ENCODE results near the gene PRRC2C. TPM values are rescaled to one million over a fixed set of nuclear protein-coding genes. Genes with fewer than 3 reads are reported as not detected.
"Not testable (repeated sequence)": the region's sequence is repeated elsewhere in the genome, so short reads cannot be mapped to it uniquely, and the experiment has no call there.

PRRC2C gene
- total RNA-seq, 1 experiment from 2014 or later = 27.6 TPM

GRCh38 chr1:171611306-171611705, 126.0 kb downstream of the PRRC2C start:
- in situ Hi-C loops (cut with HindIII; ENCODE audit: low pct_unique_long_range_greater_than_20kb, low sequenced_read_pairs) = no loop called here
- no peak for DNase-seq (ENCODE audit: low read depth)

GRCh38 chr1:171613282-171613681, 128.0 kb downstream of the PRRC2C start:
- in situ Hi-C loops (cut with HindIII; ENCODE audit: low pct_unique_long_range_greater_than_20kb, low sequenced_read_pairs) = no loop called here
- no peak for DNase-seq (ENCODE audit: low read depth)

- in situ Hi-C loops (cut with HindIII; ENCODE audit: low pct_unique_long_range_greater_than_20kb, low sequenced_read_pairs); DNase-seq (ENCODE audit: low read depth): not testable (repeated sequence)
Measured at GRCh38 chr1:171615122-171615906, 130.0 kb downstream of the PRRC2C start.

GRCh38 chr1:171616586-171616985, 131.3 kb downstream of the PRRC2C start:
- in situ Hi-C loops (cut with HindIII; ENCODE audit: low pct_unique_long_range_greater_than_20kb, low sequenced_read_pairs) = no loop called here
- DNase-seq (ENCODE audit: low read depth) = no peak

GRCh38 chr1:171622152-171622462, 136.8 kb downstream of the PRRC2C start, which contains the start of gene MYOCOS:
Gene MYOCOS, plus strand, starts transcription at chr1:171622243. Its CDS starts 1,641 bp downstream, at chr1:171623884.
- no peak for DNase-seq (ENCODE audit: low read depth)
- in situ Hi-C loops (cut with HindIII; ENCODE audit: low pct_unique_long_range_greater_than_20kb, low sequenced_read_pairs) = no loop called here

GRCh38 chr1:171623651-171624331, 138.5 kb downstream of the PRRC2C start:
- in situ Hi-C loops (cut with HindIII; ENCODE audit: low pct_unique_long_range_greater_than_20kb, low sequenced_read_pairs) = no loop called here
- DNase-seq (ENCODE audit: low read depth) = no peak

- no peak for DNase-seq (ENCODE audit: low read depth)
- in situ Hi-C loops (cut with HindIII; ENCODE audit: low pct_unique_long_range_greater_than_20kb, low sequenced_read_pairs) = loop anchor here (25.0 kb wide), 1 partner anchor 362 kb away; no protein-coding TSS in a partner anchor
Measured at GRCh38 chr1:171625225-171625624, 139.9 kb downstream of the PRRC2C start.

- in situ Hi-C loops (cut with HindIII; ENCODE audit: low pct_unique_long_range_greater_than_20kb, low sequenced_read_pairs) = loop anchor here (25.0 kb wide), 1 partner anchor 360 kb away; no protein-coding TSS in a partner anchor
- no peak for DNase-seq (ENCODE audit: low read depth)
Measured at GRCh38 chr1:171627020-171627419, 141.7 kb downstream of the PRRC2C start.

- DNase-seq (ENCODE audit: low read depth) = no peak
- in situ Hi-C loops (cut with HindIII; ENCODE audit: low pct_unique_long_range_greater_than_20kb, low sequenced_read_pairs) = loop anchor here (25.0 kb wide), 1 partner anchor 359 kb away; no protein-coding TSS in a partner anchor
Measured at GRCh38 chr1:171628225-171628624, 142.9 kb downstream of the PRRC2C start.

- in situ Hi-C loops (cut with HindIII; ENCODE audit: low pct_unique_long_range_greater_than_20kb, low sequenced_read_pairs) = loop anchor here (25.0 kb wide), 1 partner anchor 352 kb away; no protein-coding TSS in a partner anchor
- DNase-seq (ENCODE audit: low read depth) = no peak
Measured at GRCh38 chr1:171635661-171636060, 150.3 kb downstream of the PRRC2C start.

GRCh38 chr1:171636141-171636540, 150.8 kb downstream of the PRRC2C start:
- no peak for DNase-seq (ENCODE audit: low read depth)
- in situ Hi-C loops (cut with HindIII; ENCODE audit: low pct_unique_long_range_greater_than_20kb, low sequenced_read_pairs) = loop anchor here (25.0 kb wide), 1 partner anchor 351 kb away; no protein-coding TSS in a partner anchor

GRCh38 chr1:171637928-171638576, 152.7 kb downstream of the PRRC2C start:
- DNase-seq (ENCODE audit: low read depth) = no peak
- in situ Hi-C loops (cut with HindIII; ENCODE audit: low pct_unique_long_range_greater_than_20kb, low sequenced_read_pairs) = loop anchor here (25.0 kb wide), 1 partner anchor 349 kb away; no protein-coding TSS in a partner anchor

- in situ Hi-C loops (cut with HindIII; ENCODE audit: low pct_unique_long_range_greater_than_20kb, low sequenced_read_pairs) = loop anchor here (25.0 kb wide), 1 partner anchor 347 kb away; no protein-coding TSS in a partner anchor
- DNase-seq (ENCODE audit: low read depth) = no peak
Measured at GRCh38 chr1:171640225-171640624, 154.9 kb downstream of the PRRC2C start.

- no peak for DNase-seq (ENCODE audit: low read depth)
- in situ Hi-C loops (cut with HindIII; ENCODE audit: low pct_unique_long_range_greater_than_20kb, low sequenced_read_pairs) = loop anchor here (25.0 kb wide), 1 partner anchor 346 kb away; no protein-coding TSS in a partner anchor
Measured at GRCh38 chr1:171641076-171641864, 155.9 kb downstream of the PRRC2C start.

- no peak for DNase-seq (ENCODE audit: low read depth)
- in situ Hi-C loops (cut with HindIII; ENCODE audit: low pct_unique_long_range_greater_than_20kb, low sequenced_read_pairs) = loop anchor here (25.0 kb wide), 1 partner anchor 345 kb away; no protein-coding TSS in a partner anchor
Measured at GRCh38 chr1:171642197-171642596, 156.9 kb downstream of the PRRC2C start.
